AG04450 (cell line): Measurements from ENCODE around the gene SMC3. TPM values are rescaled to one million over a fixed set of nuclear protein-coding genes. Genes with fewer than 3 reads are reported as not detected.
"Not testable (repeated sequence)": the region's sequence is repeated elsewhere in the genome, so short reads cannot be mapped to it uniquely, and the experiment has no call there.

Experiments
- CTCF ChIA-PET: fragments of 300-600, 350-600 bp; formaldehyde crosslinking; extraction: SDS; loops from one replicate; lab custom pipeline; 2022; ENCODE audit warnings: antibody characterized with exemption, inconsistent platforms; lab: Charles Lee
- POLR2A ChIA-PET: fragments of 350-600 bp; formaldehyde crosslinking; extraction: SDS; loops from one replicate; lab custom pipeline; 2021; ENCODE audit warnings: antibody characterized with exemption, inconsistent platforms; lab: Yijun Ruan, JAX
- DNase-seq: peaks from one replicate; pipeline ENCODE4 v3.0.0-alpha.2; 2011; ENCODE audit warnings: low read depth, low spot score
- H3K27ac ChIP-seq: one replicate; pipeline ENCODE4 v1.5.1; 2012; ENCODE audit warnings: low read depth, low read length, control low read depth
- H3K27me3 ChIP-seq: one replicate; pipeline ENCODE4 v1.6.0; 2012; ENCODE audit warnings: low read length; ENCODE audit not compliant: control insufficient read depth, insufficient read depth
- H3K4me3 ChIP-seq: 2 replicates; pipeline ENCODE4 v1.5.1; 2011; ENCODE audit warnings: mild to moderate bottlenecking, low read depth, low read length, control low read depth
- H3K9me3 ChIP-seq: 2 replicates; pipeline ENCODE4 v1.5.1; 2012; ENCODE audit warnings: low read length; ENCODE audit not compliant: control insufficient read depth, insufficient read depth
- polyA plus RNA-seq: library from polyadenylated mRNA; depleted of rRNA; stranded (reverse); fragments of >200 nt; gene quantifications from 2 replicates; pipeline ENCODE4 v1.2.3, GENCODE V29; 2011
- TF ChIP-seq, protein P1 (sequence below): IDR thresholded peaks from 2 replicates; pipeline ENCODE4 v1.5.1; 2011; ENCODE audit warnings: low read depth, low read length, control low read depth, inconsistent platforms

SMC3 gene
- polyA plus RNA-seq, 1 experiment = 26.2 TPM

DNA sequence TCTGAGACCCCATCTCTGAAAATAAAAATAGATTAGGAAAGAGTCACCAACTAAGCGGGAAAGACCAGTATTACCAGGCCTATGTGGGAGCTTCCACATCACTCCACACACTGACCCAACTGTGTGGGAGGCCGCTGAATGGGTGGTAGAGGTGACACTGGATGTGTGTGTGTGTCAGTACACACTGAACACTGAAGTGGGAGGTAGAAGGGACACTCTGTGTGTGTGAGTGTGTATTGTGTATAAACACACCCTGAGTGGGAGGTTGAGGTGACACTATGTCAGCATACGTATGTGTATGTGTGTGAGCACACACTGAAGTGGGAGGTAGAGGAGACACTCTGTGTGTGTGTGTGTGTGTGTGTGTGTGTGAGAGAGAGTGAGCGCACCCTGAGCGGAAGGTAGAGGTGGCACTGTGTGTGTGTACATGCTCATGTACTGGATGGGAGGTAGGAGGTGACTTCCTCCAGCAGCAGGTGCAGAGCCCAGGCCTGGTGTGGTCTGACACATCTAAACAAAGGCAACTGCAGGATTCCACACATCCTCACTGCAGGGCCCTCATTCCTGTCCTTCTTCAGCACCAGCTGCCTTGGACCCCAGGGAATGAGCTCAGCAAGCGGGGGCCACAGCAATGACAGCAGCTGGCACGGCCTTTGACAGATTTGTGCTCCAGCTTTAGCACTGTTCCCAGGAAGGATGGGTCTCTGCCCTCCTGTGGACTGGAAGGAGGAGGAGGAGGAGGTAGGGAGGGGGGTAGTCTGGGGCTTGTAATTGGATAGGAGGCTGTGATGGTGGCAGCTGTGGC is 50.1 kb downstream of the SMC3 start:
- POLR2A ChIA-PET = no interaction called here
- H3K4me3 ChIP-seq = no peak overlapping the region
- H3K27ac ChIP-seq = no peak overlapping the region
- peaks cover 8% of the 10 kb centered on the region for H3K27me3 ChIP-seq
- TF ChIP-seq, protein P1, sequence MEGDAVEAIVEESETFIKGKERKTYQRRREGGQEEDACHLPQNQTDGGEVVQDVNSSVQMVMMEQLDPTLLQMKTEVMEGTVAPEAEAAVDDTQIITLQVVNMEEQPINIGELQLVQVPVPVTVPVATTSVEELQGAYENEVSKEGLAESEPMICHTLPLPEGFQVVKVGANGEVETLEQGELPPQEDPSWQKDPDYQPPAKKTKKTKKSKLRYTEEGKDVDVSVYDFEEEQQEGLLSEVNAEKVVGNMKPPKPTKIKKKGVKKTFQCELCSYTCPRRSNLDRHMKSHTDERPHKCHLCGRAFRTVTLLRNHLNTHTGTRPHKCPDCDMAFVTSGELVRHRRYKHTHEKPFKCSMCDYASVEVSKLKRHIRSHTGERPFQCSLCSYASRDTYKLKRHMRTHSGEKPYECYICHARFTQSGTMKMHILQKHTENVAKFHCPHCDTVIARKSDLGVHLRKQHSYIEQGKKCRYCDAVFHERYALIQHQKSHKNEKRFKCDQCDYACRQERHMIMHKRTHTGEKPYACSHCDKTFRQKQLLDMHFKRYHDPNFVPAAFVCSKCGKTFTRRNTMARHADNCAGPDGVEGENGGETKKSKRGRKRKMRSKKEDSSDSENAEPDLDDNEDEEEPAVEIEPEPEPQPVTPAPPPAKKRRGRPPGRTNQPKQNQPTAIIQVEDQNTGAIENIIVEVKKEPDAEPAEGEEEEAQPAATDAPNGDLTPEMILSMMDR = no peak
- CTCF ChIA-PET = interaction anchor here (1.6 to 2.0 kb wide), 2 partner anchors 7 to 9 kb away, joined by 6 read pairs; no protein-coding TSS in a partner anchor
- no peaks in the 10 kb centered on the region for H3K9me3 ChIP-seq
- DNase-seq = no peak

DNA sequence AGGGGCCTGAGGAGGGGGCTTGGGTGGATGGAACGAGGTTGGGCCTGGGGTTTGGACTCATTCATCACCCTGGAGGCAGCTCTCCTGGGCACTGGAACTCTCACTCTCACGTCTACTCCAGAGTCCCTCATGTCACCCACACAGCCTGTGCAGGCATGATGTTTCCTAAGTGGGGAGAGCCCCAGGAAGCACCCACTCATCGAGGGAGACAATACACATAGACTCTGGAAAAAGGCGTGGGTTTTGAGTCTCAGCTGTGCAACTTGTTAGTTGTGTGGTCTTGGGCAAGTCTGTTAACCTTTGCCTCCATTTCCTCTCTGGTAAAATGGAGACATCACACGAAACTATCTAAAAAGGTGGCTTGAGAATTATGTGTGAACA is 50.7 kb downstream of the SMC3 start:
- ChIA-PET POLR2A (no interaction called here), CTCF (interaction anchor here (1.0 to 2.0 kb wide), 4 partner anchors 7 to 54 kb away, joined by 3 to 6 read pairs (median 5); no protein-coding TSS in a partner anchor)
- TF ChIP-seq, protein P1 = no peak
- Histone ChIP-seq H3K9me3 (no peaks in the 10 kb centered on the region), H3K27ac (no peak overlapping the region), H3K4me3 (no peak overlapping the region), H3K27me3 (peaks cover 7% of the 10 kb centered on the region)
- DNase-seq = no peak

DNA sequence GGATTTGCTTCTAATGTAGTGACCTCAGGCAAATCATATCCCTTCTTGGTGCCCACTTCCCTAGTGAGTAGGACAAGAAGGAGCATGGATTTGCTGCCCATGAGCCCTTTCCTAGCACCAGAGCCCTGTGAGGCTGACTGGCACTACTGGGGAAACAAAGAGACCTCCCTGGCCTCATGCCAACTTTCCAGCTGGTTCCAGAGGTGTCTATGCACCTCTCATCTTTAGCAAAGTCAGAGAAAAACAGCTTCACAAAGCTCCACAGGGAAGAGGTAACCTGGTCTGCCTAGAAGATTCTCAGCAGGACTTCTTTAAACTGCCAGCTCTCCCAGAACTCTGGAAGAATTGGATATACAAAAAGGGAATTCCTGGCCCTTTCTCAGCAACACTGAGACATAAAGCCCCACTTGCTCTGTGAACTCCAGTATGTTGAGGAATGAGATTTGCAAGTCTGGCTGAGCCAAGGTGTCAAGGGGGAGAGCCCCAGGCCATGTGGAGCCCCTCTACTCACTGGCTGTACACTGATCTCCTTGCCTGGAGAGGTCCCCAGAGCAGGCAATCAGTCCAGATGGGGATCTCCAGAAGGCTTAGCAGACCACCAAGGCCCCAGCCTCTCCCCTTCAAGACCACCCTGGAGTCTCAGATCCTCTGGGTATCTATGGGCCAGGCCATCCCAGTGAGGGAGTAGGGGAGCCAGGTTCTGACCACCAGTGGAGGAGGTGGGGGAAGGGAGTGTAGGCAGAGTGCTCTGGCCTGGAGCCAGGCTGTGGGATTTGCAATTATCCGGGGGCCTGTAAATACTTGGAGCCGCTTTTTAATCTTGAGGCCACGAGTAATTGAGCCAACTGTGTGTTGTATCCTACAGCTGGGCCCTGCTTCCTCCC is 52.3 kb downstream of the SMC3 start:
- no peak for DNase-seq
- no peaks in the 10 kb centered on the region for H3K9me3 ChIP-seq
- no peak overlapping the region for H3K27ac ChIP-seq
- H3K27me3 ChIP-seq = peaks cover 10% of the 10 kb centered on the region
- ChIA-PET CTCF (interaction anchor here (0.7 to 2.0 kb wide), 3 partner anchors 9 to 12 kb away, joined by 3 to 6 read pairs (median 6); no protein-coding TSS in a partner anchor), POLR2A (no interaction called here)
- TF ChIP-seq, protein P1 = no peak
- H3K4me3 ChIP-seq = no peak overlapping the region

DNA sequence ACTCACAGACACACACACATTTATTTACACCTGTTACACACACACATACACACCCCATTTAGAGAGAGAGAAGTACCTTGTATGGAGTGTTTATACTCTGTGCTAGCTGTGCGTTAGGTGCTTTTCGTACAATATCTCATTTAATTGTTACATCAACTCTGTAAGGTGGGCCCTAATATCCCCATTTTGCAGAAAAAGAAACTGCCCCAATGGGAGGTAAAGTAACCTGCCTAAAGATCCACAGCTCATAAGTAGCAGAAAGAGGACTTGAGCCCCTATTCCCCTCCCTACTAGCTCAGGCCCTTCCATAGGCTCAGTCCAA is 52.9 kb downstream of the SMC3 start:
- TF ChIP-seq, protein P1 = no peak
- Histone ChIP-seq H3K9me3 (no peaks in the 10 kb centered on the region), H3K4me3 (no peak overlapping the region), H3K27me3 (peaks cover 12% of the 10 kb centered on the region), H3K27ac (no peak overlapping the region)
- ChIA-PET CTCF (interaction anchor here (0.7 kb wide), 1 partner anchor 10 kb away, joined by 3 read pairs; no protein-coding TSS in a partner anchor), POLR2A (no interaction called here)
- DNase-seq = no peak

DNA sequence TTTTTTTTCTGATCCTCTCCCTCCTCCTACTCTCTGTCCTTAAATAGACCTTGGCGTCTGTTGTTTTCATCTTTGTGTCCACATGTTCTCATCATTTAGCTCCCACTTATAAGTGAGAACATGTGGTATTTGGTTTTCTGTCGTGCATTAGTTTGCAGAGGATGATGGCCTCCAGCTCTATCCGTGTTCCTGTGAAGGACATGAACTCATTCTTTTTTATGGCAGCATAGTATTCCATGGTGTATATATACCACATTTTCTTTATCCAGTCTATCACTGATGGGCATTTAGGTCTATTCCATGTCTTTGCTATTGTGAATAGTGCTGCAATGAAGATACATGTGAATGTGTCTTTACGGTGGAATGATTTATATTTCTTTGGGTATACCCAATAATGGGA is 55.8 kb downstream of the SMC3 start:
- DNase-seq, H3K27ac ChIP-seq, H3K4me3 ChIP-seq, H3K9me3 ChIP-seq: not testable (repeated sequence)
- peaks cover 12% of the 10 kb centered on the region for H3K27me3 ChIP-seq
- ChIA-PET POLR2A (interaction anchor here (0.6 kb wide), 1 partner anchor 25 kb away, joined by 3 read pairs; no protein-coding TSS in a partner anchor), CTCF (interaction anchor here (0.7 to 2.1 kb wide), 7 partner anchors 10 to 270 kb away, joined by 3 to 13 read pairs (median 4); partner anchors contain the start of gene RBM20)
